H1 (cell line): ENCODE results near the gene GNG13.

ENCODE experiments used
- ATF3 ChIP-seq: IDR thresholded peaks from 2 replicates; pipeline ENCODE4 v1.6.1; 2011; ENCODE audit warnings: low read depth, mild to moderate bottlenecking, low read length; ENCODE audit not compliant: insufficient read depth
- BRCA1 ChIP-seq: IDR thresholded peaks from 2 replicates; pipeline ENCODE4 v1.6.1; 2012; ENCODE audit warnings: low read depth, low read length, improper control_type of control experiment
- CTCF ChIP-seq, 3 experiments: IDR thresholded peaks; 1 replicate in 2 of 3; 2 replicates in 1 of 3; pipeline versions ENCODE4 v1.5.1 to v1.6.1; 2011; ENCODE audit warnings: low read length in 3 of 3, mild to moderate bottlenecking in 3 of 3, inconsistent platforms in 2 of 3, low read depth in 1 of 3, moderate library complexity in 1 of 3; ENCODE audit not compliant: insufficient read depth in 1 of 3; ENCODE audit errors: control extremely low read depth in 1 of 3
- EP300 ChIP-seq, 2 experiments: IDR thresholded peaks; 1 replicate in 1 of 2; 2 replicates in 1 of 2; pipeline ENCODE4 v1.6.1; 2011 to 2012; ENCODE audit warnings: low read depth in 2 of 2, low read length in 2 of 2, mild to moderate bottlenecking in 2 of 2, borderline replicate concordance in 1 of 2, inconsistent platforms in 1 of 2, moderate library complexity in 1 of 2
- EZH2 ChIP-seq: fragments of 200-600 bp; sonication (generic); IDR thresholded peaks from 2 replicates; pipeline ENCODE4 v1.7.1; 2012; ENCODE audit warnings: low read depth, mild to moderate bottlenecking, moderate library complexity, low read length, inconsistent platforms; ENCODE audit not compliant: severe bottlenecking
- HDAC2 ChIP-seq, 2 experiments: fragments of 300-600 bp in 1 of 2; sonication (generic) in 1 of 2; IDR thresholded peaks; 2 replicates each; pipeline ENCODE4 v1.6.1; 2011 to 2012; ENCODE audit warnings: low read depth in 2 of 2, low read length in 2 of 2, mild to moderate bottlenecking in 2 of 2, moderate library complexity in 2 of 2, borderline replicate concordance in 1 of 2, inconsistent platforms in 1 of 2
- KDM1A ChIP-seq: fragments of 200-600, 300-600 bp; sonication (generic); IDR thresholded peaks from 2 replicates; pipeline ENCODE4 v1.7.1; 2016; ENCODE audit warnings: mild to moderate bottlenecking, low read length, borderline replicate concordance
- NANOG ChIP-seq: IDR thresholded peaks from 2 replicates; pipeline ENCODE4 v1.6.1; 2011; ENCODE audit warnings: low read length, low read depth, mild to moderate bottlenecking, inconsistent platforms; ENCODE audit not compliant: insufficient read depth, poor library complexity, severe bottlenecking
- POLR2A ChIP-seq, 2 experiments: IDR thresholded peaks; 1 replicate in 1 of 2; 2 replicates in 1 of 2; pipeline ENCODE4 v1.6.1; 2011; ENCODE audit warnings: low read depth in 2 of 2, low read length in 2 of 2, mild to moderate bottlenecking in 2 of 2; ENCODE audit errors: control extremely low read depth in 1 of 2
- POLR2AphosphoS5 ChIP-seq: IDR thresholded peaks from 2 replicates; pipeline ENCODE4 v1.6.1; 2011; ENCODE audit warnings: low read depth, low read length
- RAD21 ChIP-seq, 2 experiments: IDR thresholded peaks in 1 of 2; conservative IDR thresholded peaks in 1 of 2; 2 replicates each; pipeline ENCODE4 v1.6.1; 2011; ENCODE audit warnings: low read depth in 2 of 2, low read length in 2 of 2, improper control_type of control experiment in 1 of 2, inconsistent platforms in 1 of 2, mild to moderate bottlenecking in 1 of 2, moderate library complexity in 1 of 2
- SIRT6 ChIP-seq: IDR thresholded peaks from one replicate; pipeline ENCODE4 v1.7.1; 2012; ENCODE audit warnings: low read length, inconsistent platforms
- YY1 ChIP-seq: IDR thresholded peaks from 2 replicates; pipeline ENCODE4 v1.6.1; 2011; ENCODE audit warnings: low read depth, mild to moderate bottlenecking, low read length

- TF ChIP-seq EP300 (IDR thresholded peaks at IDR 0.05; ENCODE audit: borderline replicate concordance in 1 of 2, low read depth in 2 of 2, low read length in 2 of 2) (no peak), YY1 (no peak), CTCF (IDR thresholded peaks at IDR 0.05; ENCODE audit: control extremely low read depth in 1 of 3, insufficient read depth in 1 of 3, low read depth in 1 of 3, low read length in 3 of 3) (no peak), HDAC2 (IDR thresholded peaks at IDR 0.05; ENCODE audit: borderline replicate concordance in 1 of 2, low read depth in 2 of 2, low read length in 2 of 2) (no peak), BRCA1 (no peak), POLR2A (IDR thresholded peaks at IDR 0.05; ENCODE audit: control extremely low read depth in 1 of 2, low read depth in 2 of 2, low read length in 2 of 2) (no peak), NANOG (no peak), KDM1A (no peak), POLR2AphosphoS5 (no peak), EZH2 (no peak), SIRT6 (no peak), ATF3 (no peak), RAD21 (IDR thresholded peaks at IDR 0.05 in 1 of 2, conservative IDR thresholded peaks at IDR 0.05 in 1 of 2; ENCODE audit: low read depth in 2 of 2, low read length in 2 of 2) (no peak)
Measured at GRCh38 chr16:784431-784830, 16.1 kb downstream of the GNG13 start.
